Measurements from ENCODE around the gene MSH2.

GRCh38 chr2:47503481-47504070 is 100.6 kb downstream of the MSH2 start:
- TF ChIP-seq POLR2A (IDR thresholded peaks at IDR 0.05) (no peak), CTCF (IDR thresholded peaks at IDR 0.05 in 8 of 11, conservative IDR thresholded peaks at IDR 0.05 in 3 of 11) (no peak), POLR2AphosphoS5 (IDR thresholded peaks at IDR 0.05) (no peak)

All from spleen (tissue), 7 donors.